ENCODE data around the gene MYCBP.

- no peak for TF ChIP-seq EZH2 (IDR thresholded peaks at IDR 0.05; ENCODE audit: insufficient read depth, low read length)
- no peak for TF ChIP-seq CTCF (IDR thresholded peaks at IDR 0.05; ENCODE audit: insufficient read depth, low read depth, low read length)
Observed at GRCh38 chr1:38858833-38859560, 14.2 kb downstream of the MYCBP start.

All from astrocyte (in vitro differentiated cells and primary cell).